ENCODE measurements around the gene TMCC2. TPM values are rescaled to one million over a fixed set of nuclear protein-coding genes. Genes with fewer than 3 reads are reported as not detected.

The TMCC2 gene
- total and polyA plus RNA-seq, 2 of the 8 experiments (the other 6 are each of a cell fraction or from before 2014, with no cell fraction given): 6.7 to 6.8 TPM

DNA sequence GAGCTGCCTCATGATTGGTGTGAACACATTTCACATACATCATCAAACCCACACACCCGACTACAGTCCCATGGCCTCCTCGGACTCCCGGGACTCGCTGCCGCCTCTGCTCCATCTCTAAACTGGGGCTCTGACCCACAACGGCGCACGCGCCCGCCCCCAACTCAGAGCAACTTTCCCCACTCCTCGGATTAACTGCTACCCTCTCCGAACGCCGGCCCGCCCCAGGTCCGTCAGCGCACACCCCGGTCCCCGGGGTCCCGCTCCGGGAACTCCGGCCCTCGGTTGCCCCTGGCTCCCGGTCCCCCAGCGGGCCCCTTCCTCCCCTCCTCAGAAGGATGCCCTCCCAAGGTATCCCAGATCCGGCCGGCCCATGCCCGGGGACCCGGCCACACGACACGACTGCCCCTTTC, 17.0 kb upstream of the TMCC2 start:
- H4K5ac ChIP-seq (ENCODE audit: insufficient read length, low read depth, low read length): peak overlapping the region; percentile 39
- H3K9ac ChIP-seq (replicated peaks in 1 of 4; ENCODE audit: extremely low read depth in 1 of 4, low read depth in 3 of 4, low read length in 3 of 4): peak overlapping the region; percentile 64 to 80 (median 71)
- no peaks in the 10 kb centered on the region for H3K27me3 ChIP-seq (replicated peaks in 1 of 4; ENCODE audit: control insufficient read depth in 3 of 4, extremely low read depth in 1 of 4, insufficient read depth in 3 of 4, low read length in 3 of 4)
- H3K23ac ChIP-seq (ENCODE audit: insufficient read length): no peak overlapping the region
- H3K14ac ChIP-seq (ENCODE audit: insufficient read length): no peak overlapping the region
- H3K4ac ChIP-seq (replicated peaks; ENCODE audit: insufficient read length, low read depth, low read length): no peak overlapping the region
- no peaks in the 10 kb centered on the region for H3K36me3 ChIP-seq (ENCODE audit: control insufficient read depth in 2 of 4, insufficient read depth in 4 of 4, low read length in 3 of 4)
- H3K79me1 ChIP-seq (ENCODE audit: low read depth, low read length): 0 out of 2 replicates have a peak, but pooled peaks cover 2% of the 10 kb centered on the region
- H3K4me3 ChIP-seq (ENCODE audit: extremely low read depth in 1 of 4, insufficient read depth in 2 of 4, low read depth in 3 of 4, low read length in 4 of 4): peak overlapping the region; percentile 81 to 91 (median 90)
- H2AK5ac ChIP-seq (ENCODE audit: low read depth, low read length): no peak overlapping the region
- peak overlapping the region; percentile 10 for H3K56ac ChIP-seq (replicated peaks; ENCODE audit: insufficient read length, low read depth, low read length)
- peak overlapping the region; percentile 76; the same call in 1 of the 2 replicates for H3K27ac ChIP-seq (ENCODE audit: low read depth, low read length)
- H2BK15ac ChIP-seq (ENCODE audit: low read length): no peak overlapping the region
- H2BK12ac ChIP-seq (ENCODE audit: low read depth, low read length): no peak overlapping the region; the same call in 1 of the 2 replicates
- POLR2A ChIA-PET (ENCODE audit: partially characterized antibody): interaction anchor here (0.6 to 1.6 kb wide), 5 partner anchors 11 to 91 kb away, joined by 3 to 5 read pairs (median 4); partner anchors contain the start of gene TMCC2
- H2BK5ac ChIP-seq (ENCODE audit: low read depth, low read length): peak overlapping the region; percentile 69; the same call in 1 of the 2 replicates
- H3K9me3 ChIP-seq (ENCODE audit: insufficient read depth in 2 of 2, low read depth in 1 of 2, low read length in 1 of 2): no peaks in the 10 kb centered on the region
- DNase-seq (ENCODE audit: low read depth in 1 of 2, low spot score in 2 of 2) (no peak), FAIRE-seq (no peak)
- H4K20me1 ChIP-seq (replicated peaks in 1 of 2; ENCODE audit: control insufficient read depth in 1 of 2, insufficient read depth in 2 of 2, low read length in 2 of 2): peaks cover 0 to 3% of the 10 kb centered on the region in 2 experiments
- H3K18ac ChIP-seq (ENCODE audit: extremely low read depth, low read length): peak overlapping the region; percentile 89; the same call in 1 of the 2 replicates
- 2% methylated on average over 15 of the region's 31 CpGs; no CpG with 5 or more reads in 1 of the 2 experiments for WGBS, 2 experiments (ENCODE audit: extremely low coverage in 1 of 2, insufficient coverage in 1 of 2, insufficient read length in 1 of 2, insufficient replicate concordance in 2 of 2, low coverage in 1 of 2, low lambda C conversion rate in 2 of 2, missing lambda C conversion rate in 1 of 2)
- H2BK20ac ChIP-seq (ENCODE audit: low read length): no peak overlapping the region
- H2BK120ac ChIP-seq (replicated peaks; ENCODE audit: low read depth, low read length): peak overlapping the region; percentile 38
- peaks cover 0 to 5% (median 1%) of the 10 kb centered on the region in 4 experiments; a peak in 4 of 7 replicates for H3K4me1 ChIP-seq (replicated peaks in 1 of 4; ENCODE audit: control insufficient read depth in 3 of 4, insufficient read depth in 4 of 4, low read length in 3 of 4)
- peak overlapping the region; percentile 73 to 81 for H3K4me2 ChIP-seq (ENCODE audit: insufficient read depth in 1 of 2, low read depth in 2 of 2, low read length in 2 of 2)
- H4K91ac ChIP-seq (replicated peaks; ENCODE audit: insufficient read length, low read length): peak overlapping the region; percentile 80
- peaks cover 3 to 26% of the 10 kb centered on the region in 2 experiments; a peak in 3 of 4 replicates for H3K79me2 ChIP-seq (ENCODE audit: control insufficient read depth in 1 of 2, insufficient read depth in 2 of 2, low read length in 2 of 2)
- CTCF ChIA-PET (ENCODE audit: partially characterized antibody): interaction anchor here (1.0 kb wide), 1 partner anchor 43 kb away, joined by 3 read pairs; no protein-coding TSS in a partner anchor
- H2AFZ ChIP-seq (ENCODE audit: low read length): no peak overlapping the region
- 0 out of 2 replicates have a peak, but pooled peaks cover 2% of the 10 kb centered on the region for H3K23me2 ChIP-seq (ENCODE audit: low read depth, low read length)
- H4K8ac ChIP-seq (ENCODE audit: extremely low read depth, insufficient read depth, low read length): peak overlapping the region; percentile 86; the same call in 1 of the 2 replicates
- no peak for TF ChIP-seq HDAC6 (IDR thresholded peaks at IDR 0.05; ENCODE audit: low read depth, low read length)
- TF ChIP-seq JUN (IDR thresholded peaks at IDR 0.05; ENCODE audit: low read depth, low read length): no peak
- TF ChIP-seq SP2 (IDR thresholded peaks at IDR 0.05; ENCODE audit: low read length): no peak
- no peak for TF ChIP-seq TAF1 (IDR thresholded peaks at IDR 0.05; ENCODE audit: low read depth, low read length)
- no peak for TF ChIP-seq TCF12 (IDR thresholded peaks at IDR 0.05; ENCODE audit: low read depth, low read length)
- TF ChIP-seq EP300 (IDR thresholded peaks at IDR 0.05; ENCODE audit: borderline replicate concordance in 1 of 2, low read depth in 2 of 2, low read length in 2 of 2): no peak
- no peak for TF ChIP-seq SIRT6 (IDR thresholded peaks at IDR 0.05; ENCODE audit: low read length)
- TF ChIP-seq RFX5 (IDR thresholded peaks at IDR 0.05; ENCODE audit: borderline replicate concordance, low read depth, low read length): no peak
- no peak for TF ChIP-seq SAP30 (IDR thresholded peaks at IDR 0.05; ENCODE audit: insufficient read depth, insufficient replicate concordance, low read length)
- no peak for TF ChIP-seq POLR2AphosphoS5 (IDR thresholded peaks at IDR 0.05; ENCODE audit: low read depth, low read length)
- no peak for TF ChIP-seq KDM5A (IDR thresholded peaks at IDR 0.05; ENCODE audit: low read length)
- TF ChIP-seq CHD1 (IDR thresholded peaks at IDR 0.05; ENCODE audit: low read depth, low read length): no peak
- TF ChIP-seq POU5F1 (IDR thresholded peaks at IDR 0.05; ENCODE audit: low read depth, low read length): no peak
- no peak for TF ChIP-seq BACH1 (IDR thresholded peaks at IDR 0.05; ENCODE audit: low read length)

Measured in H1 (cell line).